Activated CD8-positive, alpha-beta T cell treated with anti-CD3 and anti-CD28 coated beads for 36 hours (primary cell): ENCODE measurements around the gene SCARF1. TPM values are rescaled to one million over a fixed set of nuclear protein-coding genes. Genes with fewer than 3 reads are reported as not detected.

Source experiments
- ATAC-seq: fragments of 200-7000 bp; cut with Tn5 transposase; one replicate; pipeline ENCODE4 v1.10.0; 2021; ENCODE audit warnings: mild to moderate bottlenecking, moderate library complexity
- CTCF ChIA-PET: fragments of 350-600 bp; sonication (Branson Sonifier 250); formaldehyde crosslinking; loops from one replicate; lab custom pipeline; 2021; ENCODE audit warnings: antibody characterized with exemption; lab: Charles Lee
- POLR2A ChIA-PET: fragments of 350-600 bp; sonication (Branson Sonifier 250); formaldehyde crosslinking; loops from one replicate; lab custom pipeline; 2021; ENCODE audit warnings: antibody characterized with exemption; lab: Charles Lee
- DNase-seq: peaks from one replicate; pipeline ENCODE4 v3.0.0-alpha.2; 2020
- H3K27ac Mint-ChIP-seq: one replicate; pipeline ENCODE4 v1.8.0; 2021; ENCODE audit warnings: mild to moderate bottlenecking, mixed read lengths
- H3K27me3 Mint-ChIP-seq: one replicate; pipeline ENCODE4 v1.8.0; 2021; ENCODE audit warnings: mixed read lengths
- H3K36me3 Mint-ChIP-seq: one replicate; pipeline ENCODE4 v1.8.0; 2021; ENCODE audit warnings: low read depth, mixed read lengths
- H3K4me1 Mint-ChIP-seq: one replicate; pipeline ENCODE4 v1.8.0; 2021; ENCODE audit warnings: low read depth, mixed read lengths
- H3K4me3 Mint-ChIP-seq: one replicate; pipeline ENCODE4 v1.8.0; 2021; ENCODE audit warnings: mild to moderate bottlenecking, moderate library complexity, mixed read lengths
- H3K9me3 Mint-ChIP-seq: one replicate; pipeline ENCODE4 v1.8.0; 2021; ENCODE audit warnings: mixed read lengths
- CTCF ChIP-seq: fragments of 200-600 bp; IDR thresholded peaks from one replicate; pipeline ENCODE4 v1.8.0; 2022; ENCODE audit warnings: antibody characterized with exemption, mild to moderate bottlenecking
- intact Hi-C: fragments of 100-400 bp; cut with micrococcal nuclease; formaldehyde crosslinking; loops from one replicate; pipeline ENCODE4 v1.10.0; 2022
- total RNA-seq, 2 experiments: library from RNA; stranded (reverse); gene quantifications; one replicate each; pipeline ENCODE4 v1.2.3, GENCODE V29; 2021

Gene SCARF1
- total RNA-seq, 2 experiments from 2014 or later: 3.2 to 4.1 TPM

- no peak for TF ChIP-seq CTCF
- Mint-ChIP-seq H3K27ac (no peak overlapping the region), H3K9me3 (no peaks in the 10 kb centered on the region), H3K27me3 (no peaks in the 10 kb centered on the region), H3K4me1 (peaks cover 39% of the 10 kb centered on the region), H3K4me3 (peak overlapping the region; percentile 63), H3K36me3 (peaks cover 13% of the 10 kb centered on the region)
- intact Hi-C loops: no loop called here
- ChIA-PET POLR2A (interaction anchor here (1.0 to 2.0 kb wide), 3 partner anchors 9 to 76 kb away, joined by 3 to 10 read pairs (median 4); no protein-coding TSS in a partner anchor), CTCF (interaction anchor here (0.9 to 3.8 kb wide), 8 partner anchors 11 to 115 kb away, joined by 4 to 20 read pairs (median 7); partner anchors contain the start of genes PITPNA, SERPINF1 and SLC43A2)
- DNase-seq (no peak), ATAC-seq (no peak)
Observed at GRCh38 chr17:1647802-1648171, 2.3 kb upstream of the SCARF1 start.

- TF ChIP-seq CTCF: no peak
- H3K27me3 Mint-ChIP-seq: no peaks in the 10 kb centered on the region
- H3K4me1 Mint-ChIP-seq: peaks cover 39% of the 10 kb centered on the region
- ATAC-seq: no peak
- no peak overlapping the region for H3K27ac Mint-ChIP-seq
- CTCF ChIA-PET: interaction anchor here (0.8 to 3.5 kb wide), 5 partner anchors 17 to 75 kb away, joined by 3 to 18 read pairs (median 6); no protein-coding TSS in a partner anchor
- intact Hi-C loops: no loop called here
- peaks cover 1% of the 10 kb centered on the region for H3K36me3 Mint-ChIP-seq
- POLR2A ChIA-PET: interaction anchor here (1.0 to 1.2 kb wide), 2 partner anchors 11 to 184 kb away, joined by 3 read pairs; partner anchors contain the start of gene RPA1
- H3K4me3 Mint-ChIP-seq: no peak overlapping the region
- no peak for DNase-seq
- H3K9me3 Mint-ChIP-seq: no peaks in the 10 kb centered on the region
Observed at GRCh38 chr17:1646199-1646875, 805 bp upstream of the SCARF1 start.

DNA sequence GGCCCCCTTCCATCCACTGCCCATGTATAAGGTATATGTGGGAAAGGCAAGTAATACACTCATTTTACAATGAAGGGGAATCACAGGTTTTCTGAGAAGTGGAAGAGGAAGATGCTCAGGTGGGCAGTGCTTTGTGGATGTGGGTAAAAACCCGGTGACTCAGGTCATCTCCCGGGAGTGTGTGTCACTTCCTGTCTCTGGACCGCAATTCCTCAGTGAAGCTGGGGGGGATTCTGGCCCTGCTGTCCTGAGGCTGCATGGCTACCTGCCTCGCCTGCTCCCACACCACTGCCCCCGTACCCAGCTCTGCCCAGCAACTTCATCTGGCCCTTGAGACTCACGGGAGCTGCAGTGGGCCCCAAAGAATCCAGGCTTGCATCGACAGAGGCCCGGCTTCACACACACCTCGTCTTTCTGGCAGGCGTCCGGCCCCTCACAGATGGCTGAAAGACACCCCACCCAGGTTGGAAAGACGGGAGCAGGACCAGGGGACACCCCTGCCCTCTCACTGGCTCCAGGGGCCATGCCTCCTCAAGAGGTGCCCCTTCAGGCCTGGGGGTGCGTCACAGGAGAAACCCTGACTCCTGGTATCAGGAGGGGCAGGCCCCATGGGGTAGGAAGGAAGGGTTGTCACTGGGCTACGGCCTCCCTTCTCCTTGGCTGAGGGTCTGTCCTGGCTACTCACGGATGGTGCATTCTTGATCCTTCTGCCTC lies 882 bp downstream of the SCARF1 start:
- DNase-seq (peak; percentile 72), ATAC-seq (peak; percentile 21)
- H3K4me1 Mint-ChIP-seq: peaks cover 26% of the 10 kb centered on the region
- intact Hi-C loops: no loop called here
- POLR2A ChIA-PET: interaction anchor here (1.1 to 1.4 kb wide), 2 partner anchors 16 to 24 kb away, joined by 3 to 4 read pairs; no protein-coding TSS in a partner anchor
- no peaks in the 10 kb centered on the region for H3K36me3 Mint-ChIP-seq
- peak overlapping the region; percentile 70 for H3K4me3 Mint-ChIP-seq
- no peaks in the 10 kb centered on the region for H3K9me3 Mint-ChIP-seq
- peak overlapping the region; percentile 90 for H3K27ac Mint-ChIP-seq
- peak; percentile 19 for TF ChIP-seq CTCF
- CTCF ChIA-PET: interaction anchor here (0.9 to 2.3 kb wide), 3 partner anchors 15 to 119 kb away, joined by 3 to 11 read pairs (median 3); no protein-coding TSS in a partner anchor
- H3K27me3 Mint-ChIP-seq: no peaks in the 10 kb centered on the region

- CTCF ChIA-PET: interaction anchor here (0.9 to 2.3 kb wide), 4 partner anchors 14 to 119 kb away, joined by 3 to 11 read pairs (median 4); no protein-coding TSS in a partner anchor
- Mint-ChIP-seq H3K9me3 (no peaks in the 10 kb centered on the region), H3K4me1 (peaks cover 26% of the 10 kb centered on the region), H3K27me3 (no peaks in the 10 kb centered on the region), H3K36me3 (no peaks in the 10 kb centered on the region), H3K4me3 (peak overlapping the region; percentile 70), H3K27ac (peak overlapping the region; percentile 90)
- intact Hi-C loops: no loop called here
- ATAC-seq: peak; percentile 5
- POLR2A ChIA-PET: interaction anchor here (0.6 to 1.4 kb wide), 2 partner anchors 16 to 25 kb away, joined by 3 to 4 read pairs; no protein-coding TSS in a partner anchor
- peak; percentile 31 for DNase-seq
- no peak for TF ChIP-seq CTCF
Observed at GRCh38 chr17:1643999-1644492, 1.5 kb downstream of the SCARF1 start.
